GM04503 (cell line): ENCODE measurements around the gene TMEM119.
A peak's percentile ranks its signal among the peaks of the same experiment; 100 is the strongest.

Experiments used
- DNase-seq: peaks from one replicate; pipeline ENCODE4 v3.0.0-alpha.2; 2012; ENCODE audit warnings: low read depth

TMEM119 gene

DNA sequence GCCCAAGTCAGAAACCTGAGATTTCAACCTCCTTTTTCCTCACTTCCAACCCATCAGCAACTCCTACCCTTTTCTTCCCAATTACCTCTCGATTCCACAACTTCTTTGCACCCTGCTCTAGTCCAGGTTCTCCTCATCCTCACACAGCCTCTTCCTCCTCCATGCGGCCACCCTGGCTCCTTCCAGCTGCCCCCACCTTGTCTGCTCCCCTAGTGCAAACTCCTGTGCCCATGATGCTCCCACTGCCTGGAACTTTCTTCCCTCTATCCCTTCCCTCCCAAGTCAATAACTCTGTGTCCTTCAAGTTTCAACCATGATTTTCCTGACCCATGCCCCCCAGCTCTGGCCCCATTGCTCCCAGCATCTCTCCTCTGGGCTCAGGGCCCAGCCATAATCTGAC is 18.5 kb upstream of the TMEM119 start:
- DNase-seq: no peak

DNA sequence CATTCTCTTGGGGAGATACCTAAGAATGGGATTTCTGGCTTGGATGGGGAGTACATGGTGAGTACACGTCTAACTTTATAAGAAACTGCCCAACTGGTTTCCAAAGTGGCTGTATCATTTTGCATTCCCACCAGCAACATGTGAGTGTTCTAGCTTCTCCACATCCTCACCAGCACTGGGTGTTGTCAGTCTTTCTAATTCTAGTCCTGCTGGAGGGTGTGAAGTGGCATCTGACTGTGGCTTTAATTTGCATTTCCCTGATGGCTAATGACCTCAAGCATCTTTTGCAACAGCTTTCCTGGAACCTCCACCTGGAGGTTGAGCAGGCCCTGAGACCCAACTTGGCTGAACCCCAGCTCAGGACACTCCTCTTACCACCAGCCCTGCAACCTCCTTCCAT is 18.0 kb upstream of the TMEM119 start:
- no peak for DNase-seq

DNA sequence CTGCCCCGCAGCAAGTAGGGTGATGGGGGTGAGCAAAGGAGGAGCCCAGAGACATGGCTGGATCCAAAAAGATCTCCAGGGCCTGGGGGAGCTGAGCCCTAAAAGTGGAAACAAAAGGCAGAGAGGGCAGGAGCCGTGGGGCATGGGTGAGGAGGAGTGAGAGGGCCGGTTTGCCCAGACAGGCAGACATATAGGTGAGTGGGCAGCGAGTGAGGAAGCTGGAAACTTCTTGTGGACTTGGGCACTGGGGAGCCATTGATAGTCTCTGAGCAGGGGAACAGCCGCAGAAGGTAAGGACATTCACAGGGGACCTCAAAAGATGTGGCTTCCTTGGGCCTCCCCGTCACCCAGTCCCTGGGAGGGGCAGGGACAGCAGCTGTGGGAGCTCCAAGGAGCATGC is 16.8 kb upstream of the TMEM119 start:
- DNase-seq: no peak

DNA sequence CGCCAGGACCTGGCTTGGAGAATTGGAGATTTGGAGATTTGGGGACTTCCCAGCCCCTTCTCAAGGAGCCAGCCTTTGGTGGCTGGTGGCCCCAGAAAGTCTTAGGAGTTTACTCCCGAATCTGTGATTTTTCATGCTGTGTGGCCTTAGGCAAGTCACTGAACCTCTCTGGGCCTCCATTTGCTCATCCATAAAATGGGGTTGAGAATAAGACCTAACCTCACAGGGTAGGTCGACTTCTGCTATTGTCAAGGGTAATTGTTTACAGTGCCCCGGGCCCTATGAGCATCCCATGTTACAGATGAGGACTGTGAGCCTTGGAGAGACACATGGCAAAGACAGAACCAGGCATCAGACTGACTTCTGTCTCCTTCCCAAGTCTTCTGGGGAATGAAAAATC is 16.2 kb upstream of the TMEM119 start:
- DNase-seq: no peak

DNA sequence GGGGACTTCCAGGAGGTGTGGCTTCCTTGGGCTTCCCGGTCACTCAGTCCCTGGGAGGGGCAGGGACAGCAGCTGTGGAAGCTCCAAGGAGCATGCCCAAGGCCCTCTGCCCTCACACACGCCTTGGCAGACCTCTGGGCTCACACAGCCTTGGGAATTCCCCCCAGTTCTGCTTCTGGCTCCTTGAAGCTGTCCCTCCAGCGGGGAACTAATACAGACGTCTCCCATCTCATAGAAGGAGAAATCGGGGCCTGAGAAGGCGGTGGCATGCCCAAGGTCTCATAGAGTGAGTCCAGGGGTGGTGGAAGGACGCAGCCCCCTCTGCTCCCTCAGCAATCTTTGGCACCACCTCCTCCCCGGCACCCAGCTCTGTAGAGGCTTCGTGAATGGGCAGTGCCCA is 15.7 kb upstream of the TMEM119 start:
- DNase-seq: no peak

DNA sequence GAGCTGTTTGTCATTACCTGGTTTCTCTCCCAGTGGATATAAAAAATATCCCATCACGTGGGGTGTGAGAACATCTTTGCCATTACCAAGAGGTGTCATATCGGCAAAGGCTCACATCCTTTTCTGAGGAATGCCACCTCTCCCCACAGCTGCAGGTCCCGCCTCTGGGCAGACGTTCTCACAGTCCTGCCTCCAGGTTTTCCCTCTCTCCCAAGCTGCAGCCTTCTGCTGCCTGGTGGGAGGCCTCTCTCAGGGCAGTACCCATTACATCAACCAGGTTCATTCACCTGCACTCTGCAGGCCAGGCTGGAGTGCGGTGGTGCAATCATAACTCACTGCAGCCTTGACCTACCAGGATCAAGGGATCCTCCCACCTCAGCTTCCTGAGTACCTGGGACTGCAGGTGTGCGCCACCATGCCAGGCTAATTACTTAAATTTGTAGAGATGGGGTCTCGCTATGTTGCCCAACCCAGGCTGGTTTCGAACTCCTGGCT is 15.0 kb upstream of the TMEM119 start:
- no peak for DNase-seq

DNA sequence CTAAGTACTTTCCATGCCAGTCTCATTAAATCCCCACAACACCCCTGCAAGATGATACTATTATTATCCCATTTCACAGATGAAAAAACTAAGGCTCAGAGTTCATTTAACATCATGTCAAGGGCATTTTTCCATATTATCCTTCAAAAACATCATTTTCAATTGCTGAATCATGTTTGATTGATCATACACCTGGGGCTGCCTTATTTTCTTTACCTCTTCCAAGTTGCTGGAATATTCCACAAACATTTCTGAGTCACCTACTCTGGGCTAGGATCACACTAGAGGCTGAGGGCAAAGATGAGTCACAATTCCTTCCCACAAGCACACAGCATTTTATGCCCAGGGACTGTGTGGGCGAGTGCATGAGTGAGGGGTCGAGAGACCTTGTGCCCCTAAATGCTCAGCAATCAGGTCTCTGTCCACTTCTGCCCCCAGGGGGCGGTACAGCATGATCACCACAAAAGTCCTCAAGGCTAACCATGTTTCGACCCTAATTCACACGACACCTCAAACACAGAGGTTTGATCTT is 14.1 kb upstream of the TMEM119 start:
- DNase-seq: peak; percentile 78

DNA sequence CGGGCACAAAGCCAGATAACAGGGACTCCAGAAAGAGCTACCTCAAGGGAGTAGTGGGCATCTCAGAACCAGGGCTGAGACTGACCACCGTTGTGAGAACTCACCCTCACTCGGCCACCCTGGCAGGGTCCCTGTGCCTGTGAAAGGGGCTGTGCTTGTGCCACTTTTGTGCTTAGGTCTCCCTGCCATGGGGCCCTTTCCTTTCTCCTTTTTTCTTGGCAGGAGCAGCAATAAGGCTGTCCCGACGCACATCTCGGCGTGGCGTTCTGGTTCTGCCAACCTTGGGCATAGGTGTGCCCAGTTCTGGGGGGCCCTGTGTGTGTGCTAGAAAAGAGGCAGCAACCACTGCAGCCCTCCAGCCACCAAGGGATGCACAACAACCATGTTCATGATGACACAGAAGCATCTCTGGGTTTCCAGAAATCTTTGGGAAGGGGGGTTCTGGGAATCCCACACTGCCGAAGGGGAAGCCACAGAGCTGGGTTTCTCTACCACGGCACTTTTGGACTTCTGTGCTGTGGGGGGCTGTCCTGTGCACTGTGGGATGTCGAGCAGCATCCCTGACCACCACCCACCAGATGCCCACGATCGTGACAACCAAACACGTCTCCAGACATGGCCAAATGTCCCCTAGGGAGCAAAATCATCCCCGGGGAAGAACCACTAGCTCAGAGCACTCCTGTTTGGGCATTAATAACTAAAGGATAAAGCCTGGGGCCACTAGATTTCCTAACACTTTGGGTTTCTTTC is 13.1 kb upstream of the TMEM119 start:
- DNase-seq: no peak

DNA sequence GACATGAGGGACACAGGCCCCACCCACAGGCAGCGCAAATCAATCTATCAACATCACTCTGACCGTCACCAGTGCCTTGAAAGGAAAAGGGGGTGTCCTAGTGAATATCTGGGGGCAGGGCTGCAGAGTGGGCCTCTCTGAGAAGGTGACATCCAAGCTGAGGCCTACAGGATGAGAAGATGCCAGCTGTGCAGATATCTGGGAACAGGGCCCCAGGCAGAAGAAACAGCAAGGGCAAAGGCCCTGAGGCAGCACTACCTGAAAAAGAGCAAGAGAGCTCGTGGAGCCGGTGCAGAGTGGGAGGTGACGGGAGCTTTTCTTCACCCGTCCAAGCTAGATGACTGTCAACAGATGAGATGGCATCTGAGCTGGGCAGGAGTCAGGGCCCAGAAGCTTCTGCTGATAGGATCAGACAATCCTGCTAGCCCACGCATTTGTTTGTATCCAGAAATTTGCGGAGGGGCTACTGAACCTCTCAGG is 12.5 kb upstream of the TMEM119 start:
- DNase-seq: no peak

DNA sequence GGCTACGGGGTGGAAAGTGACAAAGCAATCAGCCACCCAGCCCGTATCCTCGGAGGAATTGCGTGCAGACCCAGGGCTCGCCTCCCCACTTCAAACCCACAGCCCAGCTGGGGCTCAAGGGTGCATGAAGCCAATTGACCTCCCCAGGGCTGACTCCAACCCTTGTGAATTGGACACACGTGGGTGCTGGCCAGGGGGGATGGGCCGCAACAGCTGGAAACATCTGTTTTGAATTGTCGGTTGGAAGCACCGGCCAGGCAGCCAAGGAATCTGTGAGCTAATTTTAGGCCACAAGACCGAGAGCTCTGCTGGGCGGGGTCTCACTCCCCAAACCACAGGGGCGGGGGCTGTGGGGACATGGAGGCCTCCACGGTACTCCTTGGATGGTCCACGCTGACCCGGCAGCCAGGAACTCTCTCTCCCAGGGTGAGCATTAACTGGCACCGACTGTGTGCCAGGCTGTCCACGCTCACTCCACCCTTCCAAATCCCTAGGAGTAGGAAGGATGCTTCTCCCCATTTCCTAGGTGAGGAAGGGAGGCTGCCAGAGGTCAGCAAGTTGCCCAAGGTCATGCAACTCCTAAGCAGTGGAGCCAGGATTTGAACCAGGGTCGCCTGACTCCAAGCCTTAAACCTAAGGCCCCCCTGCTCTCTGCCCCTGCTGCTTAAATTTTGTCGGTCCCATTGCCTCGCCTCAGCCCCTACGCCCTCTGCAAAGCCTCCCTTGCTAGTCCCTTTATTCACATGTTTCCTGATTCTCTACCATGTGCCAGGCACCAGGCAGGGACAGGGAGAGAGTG is 11.9 kb upstream of the TMEM119 start:
- DNase-seq: peak; percentile 64

DNA sequence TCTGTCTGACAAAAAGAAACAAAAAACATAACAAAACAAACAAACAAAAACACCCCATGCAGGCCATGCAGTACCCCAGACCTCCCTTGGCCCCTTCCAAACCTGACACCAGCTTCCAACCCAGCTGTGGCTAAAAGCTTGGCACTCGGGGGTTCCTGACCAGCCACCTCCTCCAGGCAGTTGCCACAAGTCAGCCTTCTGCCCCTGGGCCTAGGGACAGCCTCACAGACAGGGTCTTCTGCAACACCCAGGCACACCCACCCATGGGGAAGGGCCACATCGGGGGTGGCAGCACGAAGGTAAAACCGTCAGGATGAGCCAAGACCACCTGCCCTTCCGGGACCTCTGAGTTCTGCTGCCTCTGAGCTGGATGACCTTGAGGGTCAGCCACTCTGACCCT is 10.7 kb upstream of the TMEM119 start:
- no peak for DNase-seq

DNA sequence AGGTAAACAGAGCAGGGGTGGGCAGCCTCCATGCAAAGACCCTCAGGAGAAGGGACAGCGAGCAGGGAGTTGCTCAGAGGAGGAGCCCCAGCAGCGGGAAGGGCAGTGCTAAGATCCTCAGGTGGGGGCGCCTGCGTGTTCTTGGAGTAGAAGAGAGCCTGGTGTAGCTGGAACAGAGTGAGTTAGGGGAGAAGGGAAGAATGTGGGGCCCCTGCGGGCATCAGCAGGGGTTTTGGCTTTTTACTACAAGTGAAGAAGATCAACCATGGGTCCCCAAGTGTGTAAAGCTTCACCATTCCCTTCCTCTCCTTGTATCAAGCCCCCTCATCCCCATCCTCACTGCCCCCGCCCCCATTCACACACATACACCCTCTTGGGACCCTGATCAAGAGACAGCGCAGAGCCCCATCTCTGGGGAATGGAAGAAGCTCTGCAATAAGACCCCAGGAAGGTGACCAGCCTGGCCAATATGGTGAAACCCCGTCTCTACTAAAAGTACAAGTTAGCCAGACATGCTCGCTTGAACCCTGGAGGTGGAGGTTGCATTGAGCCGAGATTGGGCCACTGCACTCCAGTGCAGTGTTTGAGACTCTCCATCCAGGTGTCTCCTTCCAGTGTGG is 10.2 kb upstream of the TMEM119 start:
- DNase-seq: no peak

DNA sequence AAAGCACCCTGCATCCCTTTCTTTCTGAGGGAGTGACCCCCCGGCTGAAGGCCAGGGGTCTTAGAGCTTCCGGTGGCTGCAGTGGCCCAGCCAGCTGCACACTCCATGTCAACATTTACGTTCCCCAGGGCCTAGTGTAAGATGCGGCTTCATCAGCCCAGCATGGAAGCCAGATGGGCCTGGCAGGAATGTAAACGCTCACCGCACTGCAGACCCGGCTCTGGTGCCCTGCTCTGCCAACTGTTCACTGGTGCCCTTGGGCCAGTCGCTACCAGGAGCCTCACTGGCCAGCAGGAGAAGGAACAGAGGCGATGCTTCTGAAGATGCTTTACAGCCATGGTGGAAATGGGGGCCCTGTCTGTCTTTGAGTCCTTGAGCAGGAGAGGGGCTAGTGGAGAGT is 8.6 kb upstream of the TMEM119 start:
- DNase-seq: no peak

DNA sequence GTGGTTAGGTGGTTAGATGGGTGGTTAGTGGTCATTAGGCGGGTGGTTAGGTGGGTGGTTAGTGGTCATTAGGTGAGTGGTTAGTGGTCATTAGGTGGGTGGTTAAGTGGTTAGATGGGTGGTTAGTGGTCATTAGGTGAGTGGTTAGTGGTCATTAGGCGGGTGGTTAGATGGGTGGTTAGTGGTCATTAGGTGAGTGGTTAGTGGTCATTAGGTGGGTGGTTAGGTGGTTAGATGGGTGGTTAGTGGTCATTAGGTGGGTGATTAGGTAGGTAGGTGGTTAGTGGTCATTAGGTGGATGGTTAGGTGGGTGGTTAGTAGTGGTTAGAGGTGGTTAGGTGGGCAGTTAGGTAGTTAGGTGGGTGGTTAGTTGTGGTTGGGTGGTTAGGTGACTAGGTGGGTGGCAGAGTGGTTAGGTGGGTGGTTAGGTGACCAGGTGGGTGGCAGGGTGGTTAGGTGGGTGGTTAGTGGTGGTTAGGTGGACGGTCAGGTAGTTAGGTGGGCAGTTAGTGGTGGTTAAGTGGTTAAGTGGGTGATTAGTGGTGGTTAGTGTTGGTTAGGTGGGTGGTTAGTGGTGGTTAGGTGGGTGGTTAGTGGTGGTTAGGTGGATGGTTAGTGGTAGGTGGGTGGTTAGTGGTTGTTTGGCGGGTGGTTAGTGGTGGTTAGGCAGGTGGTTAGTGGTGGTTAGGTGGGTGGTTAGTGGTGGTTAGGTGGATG is 8.0 kb upstream of the TMEM119 start:
- no peak for DNase-seq

DNA sequence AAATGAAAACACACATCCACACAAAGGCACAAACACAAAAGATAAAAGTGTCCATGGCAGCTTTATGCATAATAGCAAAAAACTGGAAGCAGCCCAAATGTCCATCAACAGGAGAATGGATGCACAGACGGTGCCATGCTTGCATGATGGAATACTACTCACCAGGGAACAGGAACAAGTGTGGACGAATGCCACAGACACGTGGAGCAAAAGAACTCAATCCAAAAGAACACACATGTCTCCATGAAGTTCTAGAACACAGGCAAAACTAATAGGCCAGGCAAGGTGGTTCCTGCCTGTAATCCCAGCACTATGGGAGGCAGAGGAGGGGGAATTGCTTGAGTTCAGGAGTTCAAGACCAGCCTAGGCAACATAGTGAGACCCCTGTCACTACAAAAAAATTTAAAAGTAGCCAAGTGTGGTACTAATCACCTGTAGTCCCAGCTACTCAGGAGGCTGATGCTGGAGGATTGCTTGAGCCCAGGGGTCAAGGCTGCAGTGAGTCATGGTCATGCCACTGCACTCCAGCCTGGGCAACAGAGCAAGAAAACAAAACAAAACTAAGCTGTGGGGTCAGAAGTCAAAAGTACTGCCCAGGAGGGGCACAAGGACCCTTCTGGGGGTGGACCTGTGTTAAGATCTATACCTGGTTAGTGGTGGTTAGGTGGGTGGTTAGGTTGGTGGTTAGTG is 7.3 kb upstream of the TMEM119 start:
- DNase-seq: no peak

DNA sequence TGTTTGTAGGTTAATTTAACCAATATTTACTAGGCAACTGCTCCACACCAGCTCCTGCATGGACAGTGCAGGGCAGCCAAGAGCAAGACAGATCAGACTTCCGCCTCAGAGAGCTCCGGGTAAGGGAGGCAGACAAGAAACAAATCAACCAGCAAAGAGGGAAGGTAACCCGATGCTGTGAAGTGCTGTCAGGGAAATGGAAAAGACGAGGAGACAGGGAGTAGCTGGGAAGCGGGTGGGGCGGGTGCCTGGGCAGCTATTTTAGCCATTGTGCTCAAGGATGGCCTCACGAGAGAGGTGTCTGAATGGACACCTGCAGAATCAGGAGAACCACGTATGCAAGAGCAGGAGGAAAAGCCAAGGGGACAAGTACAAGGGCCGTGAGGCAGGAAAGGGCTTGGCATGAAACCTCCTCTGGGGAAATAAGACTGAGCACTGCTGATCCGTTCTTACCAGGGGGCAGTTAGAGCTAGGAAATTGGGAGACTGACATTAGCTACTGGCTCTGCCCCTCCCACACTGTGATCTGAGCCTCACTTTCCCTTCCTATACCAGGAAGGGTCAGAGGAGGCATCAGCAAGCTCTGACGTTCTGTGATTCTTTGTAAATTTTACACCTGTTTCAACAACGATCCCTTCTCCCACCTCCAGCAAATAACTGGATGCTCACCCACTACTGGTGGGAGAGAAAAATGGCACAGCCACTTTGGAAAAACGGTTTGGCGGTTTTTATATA is 6.5 kb upstream of the TMEM119 start:
- DNase-seq: no peak

DNA sequence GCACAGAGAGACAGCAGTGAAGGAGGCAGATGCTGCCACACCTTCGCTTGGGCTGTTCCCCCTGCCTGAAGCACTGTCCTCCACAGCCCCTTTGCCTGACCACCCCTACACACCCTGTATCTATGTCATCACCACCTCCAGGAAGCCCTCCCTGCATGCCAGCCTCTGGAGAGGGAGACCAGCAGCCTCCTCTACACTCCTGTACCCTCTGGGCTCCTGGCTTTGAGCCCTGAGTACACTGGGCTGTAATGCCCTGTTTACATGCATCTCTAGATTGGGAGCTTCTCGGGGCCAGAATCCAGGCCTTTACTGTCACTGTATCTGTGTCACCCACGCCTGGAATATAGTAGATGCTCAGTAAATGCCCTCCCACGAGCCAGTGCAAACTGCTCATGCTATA is 5.9 kb upstream of the TMEM119 start:
- no peak for DNase-seq

DNA sequence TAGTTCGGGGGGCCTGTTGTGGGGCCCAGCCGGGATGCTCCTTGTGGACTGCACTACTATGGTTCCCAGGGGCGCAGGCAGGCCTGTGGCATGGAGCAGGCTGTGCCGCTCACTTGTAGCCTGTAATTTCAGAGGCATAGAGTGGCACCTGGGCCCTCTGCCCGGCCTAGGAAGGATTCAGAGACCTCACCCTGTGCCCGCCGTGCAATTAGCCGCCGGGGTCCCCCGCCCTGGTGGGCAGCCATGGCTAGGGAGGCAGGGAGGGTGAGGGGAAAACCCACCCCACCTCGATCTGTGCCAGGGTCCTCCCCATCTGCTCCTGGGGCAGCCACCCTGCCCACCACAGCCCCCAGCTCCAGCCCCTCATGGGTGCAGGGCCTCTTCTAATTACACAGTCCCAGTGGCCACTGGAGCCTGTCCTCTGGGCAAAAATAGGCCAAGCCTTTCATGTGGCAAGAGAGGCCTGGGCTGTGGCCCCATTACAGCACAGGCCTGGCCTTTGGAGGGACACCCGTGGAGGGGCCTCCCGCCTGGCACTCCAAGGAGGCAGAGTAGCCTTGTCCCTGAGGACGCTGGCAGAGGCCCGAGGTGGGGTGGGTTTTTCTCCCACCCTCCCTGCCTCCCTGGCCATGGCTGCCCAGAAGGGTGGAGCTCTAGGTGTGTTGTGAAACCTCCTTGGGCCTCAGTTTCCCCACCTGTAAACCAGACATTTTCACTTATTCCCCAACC is 5.3 kb upstream of the TMEM119 start:
- no peak for DNase-seq

DNA sequence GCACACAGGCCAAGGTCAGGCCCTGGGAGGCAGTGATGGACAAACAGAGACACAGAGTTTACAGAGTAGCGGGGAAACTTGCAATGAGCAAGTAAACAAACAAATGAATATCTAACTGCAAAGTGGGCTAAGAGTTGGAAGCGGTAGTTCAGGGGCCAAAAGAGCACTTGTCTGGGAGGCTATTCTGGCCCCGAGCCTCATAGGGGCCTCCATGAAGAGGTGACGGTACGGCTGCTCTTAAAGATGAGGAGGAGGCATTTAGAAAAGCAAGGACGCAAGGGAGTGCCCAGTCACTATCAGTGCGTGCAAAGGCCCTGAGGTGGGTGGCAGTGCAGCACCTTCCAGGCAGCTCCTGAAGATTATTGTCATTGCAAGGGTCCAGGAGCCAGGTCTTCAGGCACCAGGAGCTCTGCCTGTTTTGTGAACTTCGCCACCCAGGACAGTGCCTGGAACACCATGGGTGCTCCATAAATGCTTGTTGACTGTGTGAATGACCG is 4.4 kb upstream of the TMEM119 start:
- no peak for DNase-seq

DNA sequence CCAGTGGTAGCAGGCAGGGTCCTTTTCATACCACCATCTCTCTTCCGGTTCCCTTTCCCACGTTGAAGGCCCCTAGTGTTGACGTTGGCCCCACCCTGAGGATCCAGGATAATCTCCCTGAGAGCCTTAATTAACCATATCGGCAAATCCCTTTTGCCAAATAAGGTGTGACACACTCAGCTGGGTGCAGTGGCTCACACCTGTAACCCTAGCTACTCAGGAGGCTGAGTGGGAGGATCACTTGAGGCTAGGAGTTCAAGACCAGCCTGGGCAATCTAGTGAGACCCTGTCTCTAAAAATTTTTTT is 2.8 kb upstream of the TMEM119 start:
- no peak for DNase-seq
